Left ventricle myocardium superior (tissue), 1 donor: Measurements from ENCODE around the gene RAB8A. TPM values are rescaled to one million over a fixed set of nuclear protein-coding genes. Genes with fewer than 3 reads are reported as not detected.
"Not testable (repeated sequence)": the region's sequence is repeated elsewhere in the genome, so short reads cannot be mapped to it uniquely, and the experiment has no call there.

Experiments used
- ATAC-seq: fragments of 200-7000 bp; cut with Tn5 transposase; one replicate; pipeline ENCODE4 v1.9.1; 2020; ENCODE audit warnings: mild to moderate bottlenecking, moderate library complexity
- DNase-seq: peaks from one replicate; pipeline ENCODE4 v3.0.0-alpha.2; 2020
- intact Hi-C: fragments of 100-400 bp; cut with micrococcal nuclease; formaldehyde crosslinking; loops from one replicate; pipeline ENCODE4 v1.11.0; 2022
- total RNA-seq: library from RNA; stranded (reverse); fragmentation: NEBNext Ultra II Directional; extraction: Animal tissue kit (Norgen Biotek cat#: 25700); gene quantifications from one replicate; pipeline ENCODE4 v1.2.1, GENCODE V29; 2021
- donor health status: DM: no; HTN: yes; CAD: no; lungs with severe emphysema.

The RAB8A gene
- total RNA-seq, 1 donor from 2014 or later = 16.4 TPM

- DNase-seq = no peak
- intact Hi-C loops = no loop called here
- no peak for ATAC-seq
These were observed 48.8 kb downstream of the RAB8A start for GRCh38 chr19:16160445-16160942.

DNA sequence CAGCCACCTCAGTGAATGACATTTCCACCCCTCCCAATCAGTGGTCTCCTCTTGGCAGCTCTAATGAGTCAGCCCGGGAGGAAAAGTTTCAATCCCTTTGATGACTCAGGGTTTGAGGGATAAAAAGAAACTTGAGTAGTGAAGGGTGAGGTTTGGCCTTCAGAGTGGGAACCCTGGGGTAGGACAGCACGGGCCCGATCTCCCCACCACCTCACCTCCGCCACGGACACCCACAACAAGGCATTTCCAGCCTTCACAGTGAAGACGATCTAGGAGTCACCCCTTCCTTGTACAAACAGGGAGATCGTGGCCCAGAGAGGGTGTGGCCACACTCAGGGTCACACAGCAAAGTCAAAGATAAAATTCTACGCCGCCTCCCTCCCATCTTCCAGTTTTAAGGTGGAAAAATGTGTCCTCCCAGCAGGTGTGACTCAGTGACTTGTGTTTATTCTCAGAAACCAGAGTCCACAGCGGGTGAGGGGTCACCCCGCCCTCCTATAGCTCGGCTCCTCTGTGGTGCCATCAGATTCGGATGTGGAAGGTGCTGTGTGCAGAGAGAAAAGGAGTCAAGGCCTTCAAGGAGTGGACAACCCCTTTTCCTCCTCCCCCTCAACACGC is 49.4 kb downstream of the RAB8A start:
- DNase-seq (no peak), ATAC-seq (no peak)
- intact Hi-C loops = no loop called here

GRCh38 chr19:16161840-16162239 is 50.2 kb downstream of the RAB8A start:
- intact Hi-C loops = no loop called here
- no peak for DNase-seq
- no peak for ATAC-seq

- intact Hi-C loops = no loop called here
- ATAC-seq = no peak
- DNase-seq = no peak
These were observed 52.7 kb downstream of the RAB8A start for GRCh38 chr19:16164222-16164890.

DNA sequence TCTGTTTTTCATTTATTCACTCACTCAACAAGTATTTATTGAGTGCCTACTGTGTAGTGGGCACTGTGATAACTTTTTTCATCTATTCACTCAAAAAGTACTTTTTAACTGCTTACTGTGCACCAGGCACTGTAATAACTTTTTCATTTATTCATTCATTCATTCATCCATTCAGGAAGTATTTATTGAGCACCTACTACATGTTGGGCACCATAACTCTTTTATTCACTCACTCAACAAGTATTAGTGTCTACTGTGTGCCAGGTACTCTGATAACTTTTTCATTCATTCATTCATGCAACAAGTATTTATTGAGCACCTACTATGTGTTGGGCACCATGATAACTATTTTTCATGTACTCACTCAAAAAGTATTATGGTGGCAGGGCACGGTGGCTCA is 54.7 kb downstream of the RAB8A start:
- DNase-seq = no peak
- no peak for ATAC-seq
- intact Hi-C loops = no loop called here

- DNase-seq (no peak), ATAC-seq (no peak)
- intact Hi-C loops = no loop called here
These were observed 55.4 kb downstream of the RAB8A start for GRCh38 chr19:16167055-16167454.

DNA sequence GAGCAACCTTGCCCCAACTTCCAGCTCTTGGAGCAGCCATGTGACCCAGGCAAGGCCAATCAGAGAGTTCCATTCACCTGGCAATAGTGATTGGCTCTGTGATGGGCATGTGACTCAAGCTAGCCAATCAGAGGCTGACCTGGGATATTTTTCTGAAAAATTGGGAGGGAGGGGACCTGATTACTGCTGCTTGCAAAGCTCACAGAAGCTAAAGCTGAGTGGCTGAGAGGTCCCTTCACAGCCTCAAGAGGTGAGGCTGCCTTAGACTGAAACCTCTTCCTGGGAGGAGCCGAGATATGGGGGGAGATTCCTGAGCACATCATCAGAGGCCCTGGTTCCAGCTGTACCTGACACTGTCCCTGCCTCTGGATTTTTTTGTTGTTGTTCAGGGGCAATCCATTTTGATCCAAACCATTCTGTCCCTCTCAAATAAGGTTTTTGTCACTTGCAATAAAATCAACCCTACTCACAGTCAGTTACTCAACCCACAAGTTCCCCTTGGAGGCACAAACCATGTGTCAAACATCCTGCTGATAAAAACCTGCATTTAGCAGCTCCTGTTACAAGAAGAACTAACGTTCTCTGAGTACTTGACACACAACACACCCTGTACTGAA is 56.9 kb downstream of the RAB8A start:
- intact Hi-C loops = no loop called here
- DNase-seq (no peak), ATAC-seq (no peak)

- ATAC-seq (no peak), DNase-seq (no peak)
- intact Hi-C loops = loop anchor here (10.0 kb wide), 1 partner anchor 545 kb away; no protein-coding TSS in a partner anchor
These were observed 58.4 kb downstream of the RAB8A start for GRCh38 chr19:16170134-16170533.

DNA sequence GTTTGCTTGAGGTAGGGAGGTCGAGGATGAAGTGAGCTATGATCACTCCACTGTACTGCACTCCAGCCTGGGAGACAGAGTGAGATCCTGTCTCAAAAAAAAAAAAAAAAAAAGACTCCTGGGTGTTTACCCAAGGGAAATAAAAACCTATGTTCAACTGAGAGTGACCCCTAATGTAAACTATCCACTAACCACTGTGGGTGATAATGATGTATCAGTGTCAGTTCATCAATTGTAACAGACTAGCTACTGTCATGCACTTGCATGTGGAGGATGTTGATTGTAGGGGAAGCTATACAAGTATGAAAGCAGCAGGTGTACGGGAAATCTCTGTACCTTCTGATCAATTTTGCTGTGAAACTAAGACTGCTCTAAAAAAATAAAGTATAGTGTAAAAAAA is 64.3 kb downstream of the RAB8A start:
- no peak for DNase-seq
- no peak for ATAC-seq
- intact Hi-C loops = loop anchor here (10.0 kb wide), 1 partner anchor 551 kb away; no protein-coding TSS in a partner anchor

DNA sequence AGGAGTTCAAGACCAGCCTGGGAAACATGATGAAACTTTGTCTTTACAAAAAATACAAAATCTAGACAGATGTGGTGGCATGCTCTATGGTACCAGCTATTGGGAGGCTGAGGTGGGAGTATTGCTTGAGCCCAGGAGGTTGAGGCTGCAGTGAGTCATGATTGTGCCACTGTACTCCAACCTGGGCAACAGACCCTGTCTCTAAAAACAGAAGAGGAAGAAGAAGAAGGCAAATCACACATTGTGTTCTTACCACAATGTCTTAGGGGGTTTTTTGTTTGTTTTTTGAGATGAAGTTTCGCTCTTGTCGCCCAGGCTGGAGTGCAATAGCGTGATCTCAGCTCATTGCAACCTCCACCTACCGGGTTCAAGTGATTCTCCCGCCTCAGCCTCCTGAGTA is 67.2 kb downstream of the RAB8A start:
- intact Hi-C loops = loop anchor here (10.0 kb wide), 1 partner anchor 554 kb away; no protein-coding TSS in a partner anchor
- not testable (repeated sequence) for DNase-seq, ATAC-seq

- ATAC-seq (no peak), DNase-seq (no peak)
- intact Hi-C loops = loop anchor here (5.0 kb wide), 1 partner anchor 138 kb away; no protein-coding TSS in a partner anchor
These were observed 68.9 kb downstream of the RAB8A start for GRCh38 chr19:16180611-16181010.

Other genes starting within 250 kb of the RAB8A start
- gene CYP4F2, start 213.8 kb upstream of the RAB8A start, total RNA-seq = not detected
- gene CYP4F11, start 177.4 kb upstream of the RAB8A start, total RNA-seq = 0.27 TPM
- gene OR10H4, start 162.9 kb upstream of the RAB8A start, total RNA-seq = not detected
- 72.6 TPM for gene TPM4, start 35.4 kb upstream of the RAB8A start, total RNA-seq
- gene HSH2D, start 31.8 kb downstream of the RAB8A start, total RNA-seq = 0.37 TPM
- not detected for gene CIB3, start 61.6 kb downstream of the RAB8A start, total RNA-seq
- 38.8 TPM for gene FAM32A, start 73.5 kb downstream of the RAB8A start, total RNA-seq
- 39.1 TPM for gene AP1M1, start 86.0 kb downstream of the RAB8A start, total RNA-seq
- gene KLF2, start 212.9 kb downstream of the RAB8A start, total RNA-seq = 72.1 TPM